NB4 (cell line): ENCODE results near the gene DNAH11.
"Not testable (repeated sequence)": the region's sequence is repeated elsewhere in the genome, so short reads cannot be mapped to it uniquely, and the experiment has no call there.

Source experiments
- DNase-seq: peaks from one replicate; pipeline ENCODE4 v3.0.0; 2010; ENCODE audit warnings: low read depth
- H3K4me3 ChIP-seq: one replicate; pipeline ENCODE4 v1.5.1; 2011; ENCODE audit warnings: mild to moderate bottlenecking, low read depth, low read length, moderate library complexity
- MYC ChIP-seq: IDR thresholded peaks from 2 replicates; pipeline ENCODE4 v1.6.1; 2011; ENCODE audit warnings: low read depth, low read length
- POLR2A ChIP-seq: IDR thresholded peaks from 2 replicates; pipeline ENCODE4 v1.6.1; 2011; ENCODE audit warnings: mild to moderate bottlenecking; ENCODE audit not compliant: insufficient read length; ENCODE audit errors: extremely low read depth
- TF ChIP-seq, protein P1 (sequence below): IDR thresholded peaks from one replicate; pipeline ENCODE4 v1.5.1; 2012; ENCODE audit warnings: low read depth, low read length
- TF ChIP-seq, protein P2 (sequence below): IDR thresholded peaks from 2 replicates; pipeline ENCODE4 v1.6.1; 2011; ENCODE audit warnings: low read depth, low read length

The DNAH11 gene

GRCh38 chr7:21926448-21926847, 383.6 kb downstream of the DNAH11 start:
- H3K4me3 ChIP-seq = no peak overlapping the region
- no peak for DNase-seq
- TF ChIP-seq, protein P1, sequence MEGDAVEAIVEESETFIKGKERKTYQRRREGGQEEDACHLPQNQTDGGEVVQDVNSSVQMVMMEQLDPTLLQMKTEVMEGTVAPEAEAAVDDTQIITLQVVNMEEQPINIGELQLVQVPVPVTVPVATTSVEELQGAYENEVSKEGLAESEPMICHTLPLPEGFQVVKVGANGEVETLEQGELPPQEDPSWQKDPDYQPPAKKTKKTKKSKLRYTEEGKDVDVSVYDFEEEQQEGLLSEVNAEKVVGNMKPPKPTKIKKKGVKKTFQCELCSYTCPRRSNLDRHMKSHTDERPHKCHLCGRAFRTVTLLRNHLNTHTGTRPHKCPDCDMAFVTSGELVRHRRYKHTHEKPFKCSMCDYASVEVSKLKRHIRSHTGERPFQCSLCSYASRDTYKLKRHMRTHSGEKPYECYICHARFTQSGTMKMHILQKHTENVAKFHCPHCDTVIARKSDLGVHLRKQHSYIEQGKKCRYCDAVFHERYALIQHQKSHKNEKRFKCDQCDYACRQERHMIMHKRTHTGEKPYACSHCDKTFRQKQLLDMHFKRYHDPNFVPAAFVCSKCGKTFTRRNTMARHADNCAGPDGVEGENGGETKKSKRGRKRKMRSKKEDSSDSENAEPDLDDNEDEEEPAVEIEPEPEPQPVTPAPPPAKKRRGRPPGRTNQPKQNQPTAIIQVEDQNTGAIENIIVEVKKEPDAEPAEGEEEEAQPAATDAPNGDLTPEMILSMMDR = no peak
- TF ChIP-seq POLR2A (no peak), MYC (no peak)
- TF ChIP-seq, protein P2, sequence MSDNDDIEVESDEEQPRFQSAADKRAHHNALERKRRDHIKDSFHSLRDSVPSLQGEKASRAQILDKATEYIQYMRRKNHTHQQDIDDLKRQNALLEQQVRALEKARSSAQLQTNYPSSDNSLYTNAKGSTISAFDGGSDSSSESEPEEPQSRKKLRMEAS = no peak

- DNase-seq = no peak
- no peak overlapping the region for H3K4me3 ChIP-seq
- TF ChIP-seq, protein P1 = no peak
- no peak for TF ChIP-seq MYC
Measured at GRCh38 chr7:21927693-21928092, 384.9 kb downstream of the DNAH11 start.

DNA sequence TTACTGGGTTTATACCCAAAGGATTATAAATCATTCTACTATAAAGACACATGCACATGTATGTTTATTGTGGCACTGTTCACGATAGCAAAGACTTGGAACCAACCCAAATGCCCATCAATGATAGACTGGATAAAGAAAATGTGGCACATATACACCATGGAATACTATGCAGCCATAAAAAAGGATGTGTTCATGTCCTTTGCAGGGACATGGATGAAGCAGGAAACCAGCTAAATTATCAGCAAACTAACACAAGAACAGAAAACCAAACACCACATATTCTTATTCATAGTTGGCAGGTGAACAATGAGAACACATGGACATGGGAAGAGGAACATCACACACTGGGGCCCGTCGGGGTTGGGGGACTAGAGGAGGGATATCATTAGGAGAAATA, 390.5 kb downstream of the DNAH11 start:
- DNase-seq, H3K4me3 ChIP-seq: not testable (repeated sequence)

GRCh38 chr7:21934808-21935207, 392.0 kb downstream of the DNAH11 start:
- H3K4me3 ChIP-seq = no peak overlapping the region
- TF ChIP-seq, protein P1 = no peak
- TF ChIP-seq, protein P2 = no peak
- TF ChIP-seq POLR2A (no peak), MYC (no peak)
- no peak for DNase-seq

DNA sequence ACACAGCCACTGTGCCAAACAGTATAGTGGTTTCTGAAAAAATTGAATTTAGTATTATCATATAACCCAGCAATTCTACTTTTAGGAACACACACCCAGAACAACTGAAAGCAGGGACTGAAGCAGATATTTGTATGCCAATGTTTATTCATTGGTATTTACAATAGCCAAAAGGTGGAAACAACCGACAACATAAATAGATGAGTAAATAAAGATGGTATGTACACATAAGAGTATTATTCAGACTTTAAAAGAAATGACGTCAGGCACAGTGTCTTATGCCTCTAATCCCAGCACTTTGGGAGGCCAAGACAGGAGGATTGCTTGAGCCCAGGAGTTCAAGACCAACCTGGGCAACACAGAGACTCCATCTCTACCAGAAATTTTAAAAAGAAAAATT, 395.6 kb downstream of the DNAH11 start:
- no peak for DNase-seq
- no peak for TF ChIP-seq MYC
- TF ChIP-seq, protein P2 = no peak
- TF ChIP-seq, protein P1 = no peak
- TF ChIP-seq POLR2A = no peak
- H3K4me3 ChIP-seq = no peak overlapping the region

DNA sequence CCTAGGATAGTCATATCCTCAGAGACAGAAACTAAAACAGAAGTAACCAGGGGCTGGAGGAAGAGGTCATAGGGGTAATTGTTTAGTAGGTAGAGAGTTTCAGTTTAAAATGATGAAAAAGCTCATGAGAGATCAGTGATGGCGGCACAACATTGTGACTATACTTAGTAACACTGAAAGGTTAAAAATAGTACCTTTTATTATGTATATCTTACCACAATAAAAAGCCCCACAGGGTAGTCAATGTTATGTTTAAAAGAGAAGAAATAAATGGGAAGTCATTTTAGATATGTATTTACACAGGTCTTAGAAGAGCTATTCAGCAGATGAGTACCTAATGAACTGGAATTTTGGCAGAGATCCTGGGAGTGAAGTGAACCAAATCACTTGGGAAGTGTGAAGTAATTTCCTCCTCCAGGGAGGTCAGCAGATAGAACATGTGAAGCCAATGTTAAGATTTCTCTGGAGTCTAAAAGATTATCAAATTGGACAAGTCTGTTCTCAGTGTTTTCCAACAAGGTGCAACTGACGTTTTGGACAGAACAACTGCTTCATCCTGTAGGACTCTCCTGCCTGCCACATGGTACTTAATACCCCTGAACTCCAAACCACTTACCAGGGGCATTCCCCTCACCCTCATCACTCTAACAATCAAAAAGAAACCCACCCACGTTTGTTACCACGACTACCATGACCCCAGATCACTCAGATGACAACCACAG, 396.5 kb downstream of the DNAH11 start:
- TF ChIP-seq, protein P2 = no peak
- TF ChIP-seq MYC (no peak), POLR2A (no peak)
- TF ChIP-seq, protein P1 = no peak
- DNase-seq = no peak
- H3K4me3 ChIP-seq = no peak overlapping the region
